ENCODE measurements around the gene RBAK.
"Not testable (repeated sequence)": the region's sequence is repeated elsewhere in the genome, so short reads cannot be mapped to it uniquely, and the experiment has no call there.

The RBAK gene

DNA sequence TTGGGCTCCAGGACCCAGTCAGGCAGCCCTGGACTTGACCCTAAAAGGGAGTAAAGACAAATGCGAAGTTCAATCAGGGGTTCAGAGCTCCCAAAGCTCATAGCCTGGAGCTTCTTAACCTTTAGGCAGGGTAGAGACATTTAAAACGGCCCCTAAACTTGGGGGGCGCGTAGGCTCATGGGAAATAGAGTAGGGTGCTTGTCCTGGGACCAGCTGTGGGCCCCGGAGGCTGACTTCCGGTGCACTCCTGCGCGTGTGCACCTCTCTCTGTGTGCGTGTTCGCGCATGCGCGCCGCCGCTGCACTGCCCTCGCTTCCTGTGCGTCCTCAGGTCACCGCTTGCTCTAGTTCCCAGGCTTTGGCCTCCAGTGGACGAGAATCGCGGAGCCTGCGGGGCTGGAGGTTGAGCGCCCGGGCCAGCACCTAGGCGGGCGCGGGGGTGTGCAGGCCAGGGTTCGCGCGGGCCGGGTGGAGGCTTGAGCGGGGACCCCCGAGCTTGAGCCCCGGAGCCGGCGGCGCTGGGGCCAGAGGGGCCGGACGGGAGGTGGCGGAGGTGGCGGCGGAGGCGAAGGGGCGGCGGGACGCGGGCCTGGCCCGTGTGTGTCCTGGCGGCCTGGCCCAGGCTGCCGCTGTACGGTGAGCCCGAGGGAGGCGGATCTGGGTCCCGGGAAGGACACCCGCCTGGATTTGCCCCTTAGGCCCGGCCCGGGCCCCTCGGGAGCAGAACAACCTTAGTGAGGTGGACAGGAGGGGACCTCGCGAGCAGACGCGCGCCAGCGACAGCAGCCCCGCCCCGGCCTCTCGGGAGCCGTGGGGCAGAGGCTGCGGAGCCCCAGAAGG lies at the start of gene RBAK:
RBAK (plus strand) TSS at position 303 of the 839 bp plus-strand sequence. CDS start 2,217 bp downstream, outside the sequence.
- DNase-seq = peak; percentile 94

DNA sequence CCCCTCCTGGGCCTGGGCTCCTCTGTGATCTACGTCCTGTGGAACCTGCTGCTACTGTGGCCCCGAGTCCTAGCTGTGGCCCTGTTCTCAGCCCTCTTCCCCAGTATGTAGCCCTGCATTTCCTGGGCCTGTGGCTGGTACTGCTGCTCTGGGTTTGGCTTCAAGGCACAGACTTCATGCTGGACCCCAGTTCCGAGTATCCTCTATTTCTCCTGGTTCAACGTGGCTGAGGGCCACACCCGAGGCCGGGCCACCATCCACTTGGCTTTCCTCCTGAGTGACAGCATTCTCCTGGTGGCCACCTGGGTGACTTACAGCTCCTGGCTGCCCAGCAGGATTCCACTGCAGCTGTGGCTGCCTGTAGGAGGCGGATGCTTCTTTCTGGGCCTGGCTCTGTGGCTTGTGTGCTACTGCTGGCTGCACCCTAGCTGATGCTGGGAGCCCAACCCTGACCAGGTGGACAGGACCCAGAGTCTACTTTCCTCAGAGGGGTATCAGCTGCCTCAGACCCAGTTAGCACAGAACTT lies 48.9 kb upstream of the RBAK start:
- no peak for DNase-seq

DNA sequence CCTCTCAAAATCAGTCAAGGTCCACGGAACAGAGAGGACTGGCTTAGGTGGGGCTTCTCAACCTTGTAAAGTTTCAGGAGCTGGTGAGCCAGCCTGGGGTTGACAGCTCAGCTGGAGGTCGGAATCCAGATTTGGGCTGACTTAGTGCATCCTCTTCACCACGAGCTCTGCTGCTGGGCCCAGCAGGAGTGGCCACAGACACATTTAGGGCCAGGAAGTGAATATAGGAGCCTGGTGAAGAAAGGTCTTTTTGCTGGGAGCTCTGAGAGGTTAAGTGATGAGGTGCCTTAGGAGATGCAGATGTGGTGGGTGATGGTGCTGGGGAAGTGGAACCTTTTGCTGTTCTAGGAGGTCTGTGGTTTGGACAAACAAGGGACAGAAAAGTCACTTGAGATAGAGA lies 47.4 kb upstream of the RBAK start:
- DNase-seq = no peak

DNA sequence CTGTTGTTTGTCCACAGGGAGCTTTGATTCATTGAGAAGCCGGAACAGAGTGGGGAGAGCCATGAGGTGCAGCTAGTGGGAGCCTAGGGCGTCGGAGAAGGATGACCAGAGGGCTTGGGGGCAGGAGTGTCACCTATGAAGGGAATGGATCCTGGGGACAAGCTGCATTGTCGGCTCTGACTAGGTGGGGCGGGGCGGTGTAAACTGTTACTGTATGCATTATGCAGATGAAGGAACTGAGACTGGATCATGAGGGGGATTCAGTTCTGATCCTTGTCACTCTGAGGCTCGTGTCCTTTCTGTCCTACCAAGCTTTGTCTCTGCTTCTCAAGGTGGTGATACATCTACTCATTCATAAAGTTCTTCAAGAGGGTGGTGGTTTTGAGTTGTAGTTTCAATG lies 46.8 kb upstream of the RBAK start:
- no peak for DNase-seq

DNA sequence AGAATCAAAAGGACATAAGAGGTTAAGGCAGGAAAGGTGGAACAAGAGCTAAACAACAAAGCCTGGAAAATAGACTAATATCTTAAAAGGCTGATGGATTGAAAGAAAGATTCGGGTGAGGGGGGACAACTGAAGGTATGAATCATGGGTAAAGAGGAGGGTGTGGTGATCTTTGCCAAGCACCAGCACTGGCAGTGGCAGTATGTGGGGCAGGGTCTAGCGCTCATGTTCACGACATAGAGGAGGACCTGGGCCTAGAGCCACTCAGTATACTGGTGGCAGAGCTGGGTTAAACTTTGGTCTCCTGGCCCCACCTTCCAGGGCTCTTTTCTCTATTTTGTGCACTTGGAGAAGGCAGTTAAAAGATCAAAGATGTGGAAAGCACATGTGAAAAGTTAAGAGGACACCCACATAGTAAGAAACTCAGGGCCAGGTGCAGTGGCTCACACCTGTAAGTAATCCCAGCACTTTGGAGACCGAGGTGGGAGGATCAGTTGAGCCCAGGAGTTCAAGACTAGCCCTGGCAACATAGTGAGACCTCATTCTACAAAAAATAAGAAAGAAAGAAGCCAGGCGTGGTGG lies 46.2 kb upstream of the RBAK start:
- DNase-seq = no peak

DNA sequence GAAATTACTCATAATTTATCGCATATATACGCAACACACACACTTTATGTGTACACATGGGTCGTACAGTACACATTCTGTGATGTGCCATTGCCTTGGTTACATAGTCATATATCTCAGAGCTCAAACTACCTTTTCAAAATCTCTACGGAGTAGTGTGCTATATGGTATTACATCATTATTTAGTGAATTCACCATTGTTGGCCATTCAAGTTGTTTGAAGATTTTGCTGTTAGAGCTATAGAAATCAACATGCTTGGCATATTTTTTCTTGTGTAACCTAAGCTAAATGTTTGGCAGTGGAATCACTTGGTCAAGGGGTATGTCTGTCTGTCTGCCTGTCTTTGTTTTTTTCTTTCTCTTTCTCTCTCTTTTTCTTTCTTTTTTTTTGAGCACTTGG lies 44.7 kb upstream of the RBAK start:
- no peak for DNase-seq

DNA sequence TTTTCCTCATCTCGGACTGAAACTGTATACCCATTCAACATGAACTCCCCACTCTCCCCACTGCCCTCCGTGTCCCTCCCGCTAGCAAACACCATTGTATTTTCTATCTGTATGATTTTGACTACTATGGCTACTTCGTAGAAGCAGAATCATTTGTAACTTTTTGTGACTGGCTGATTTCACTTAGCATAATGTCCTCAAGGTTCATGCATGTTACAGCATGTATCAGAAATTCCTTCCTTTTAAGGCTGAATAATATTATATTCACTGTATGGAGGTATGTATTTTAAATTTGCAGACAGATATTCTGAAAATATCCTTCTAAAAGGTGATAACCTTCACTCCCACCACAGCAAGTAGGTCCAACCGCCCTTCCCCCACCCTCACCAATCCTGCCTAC lies 43.7 kb upstream of the RBAK start:
- no peak for DNase-seq

DNA sequence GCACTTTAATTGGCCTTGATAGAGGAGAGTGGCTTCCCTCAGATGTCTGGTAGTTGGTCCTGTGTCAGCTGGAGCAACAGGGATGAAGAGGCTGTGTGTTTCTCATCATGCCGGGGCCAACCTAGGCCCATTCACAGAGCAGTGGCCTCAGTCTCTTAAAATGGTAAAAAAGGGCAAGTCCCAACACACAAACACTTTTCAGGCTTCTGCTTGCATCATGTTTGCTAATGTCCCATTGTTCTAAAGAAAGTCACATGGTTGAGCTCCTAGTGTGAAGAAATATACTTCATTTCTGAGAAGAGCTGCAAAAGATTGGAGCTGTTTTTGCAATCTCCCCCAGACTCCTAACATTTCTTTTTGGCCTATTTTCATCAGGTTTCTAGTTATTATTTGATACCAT lies 40.6 kb upstream of the RBAK start:
- no peak for DNase-seq

DNA sequence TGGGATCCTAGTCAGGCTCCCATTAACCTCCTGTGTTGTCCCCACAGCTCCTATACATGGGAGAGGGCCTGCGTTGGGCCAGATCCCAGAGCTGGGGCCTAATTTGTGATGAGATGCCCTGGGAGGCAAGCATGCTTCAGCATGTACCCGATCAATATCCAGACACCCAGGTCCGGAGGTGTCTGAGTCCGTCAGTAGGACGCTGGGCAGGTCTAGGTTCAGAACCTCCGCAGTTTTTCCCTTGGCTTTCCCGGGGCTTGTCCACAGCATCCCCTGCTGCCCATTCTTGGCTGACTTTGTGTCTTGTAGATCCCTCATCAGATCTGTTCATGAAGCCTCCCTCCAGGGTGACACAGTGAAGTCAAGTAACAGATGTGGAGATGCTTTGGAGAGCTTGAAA lies 32.7 kb upstream of the RBAK start:
- no peak for DNase-seq

DNA sequence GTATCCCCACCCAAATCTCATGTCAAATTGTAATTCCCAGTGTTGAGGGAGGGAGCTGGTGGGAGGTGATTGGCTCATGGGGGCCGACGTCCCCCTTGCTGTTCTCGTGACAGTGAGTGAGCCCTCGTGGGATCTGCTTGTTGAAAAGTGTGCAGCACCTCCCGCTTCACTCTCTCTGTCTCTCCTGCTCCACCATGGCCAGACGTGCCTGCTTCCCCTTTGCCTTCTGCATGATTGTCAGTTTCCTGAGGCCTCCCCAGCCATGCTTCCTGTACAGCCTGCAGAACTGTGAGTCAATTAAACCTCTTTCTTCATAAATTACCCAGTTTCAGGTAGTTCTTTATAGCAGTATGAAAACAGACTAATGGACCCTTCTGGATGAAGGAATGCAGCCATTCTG lies 29.7 kb upstream of the RBAK start:
- not testable (repeated sequence) for DNase-seq

DNA sequence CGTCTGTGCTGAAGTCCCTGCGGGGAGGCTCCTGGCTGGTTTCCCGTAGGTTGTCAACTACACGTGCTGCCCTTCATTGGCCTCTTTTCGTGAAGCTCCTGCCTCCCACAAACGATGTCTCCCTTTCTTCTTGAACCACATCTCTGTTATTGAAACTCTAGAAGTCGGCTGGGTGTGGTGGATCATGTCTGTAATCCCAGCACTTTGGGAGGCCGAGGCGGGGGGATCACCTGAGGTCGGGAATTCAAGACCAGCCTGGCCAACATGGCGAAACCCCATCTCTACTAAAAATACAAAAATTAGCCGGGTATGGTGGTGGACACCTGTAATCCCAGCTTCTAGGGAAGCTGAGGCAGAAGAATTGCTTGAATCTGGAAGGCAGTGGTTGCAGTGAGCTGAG lies 28.0 kb upstream of the RBAK start:
- DNase-seq = not testable (repeated sequence)

DNA sequence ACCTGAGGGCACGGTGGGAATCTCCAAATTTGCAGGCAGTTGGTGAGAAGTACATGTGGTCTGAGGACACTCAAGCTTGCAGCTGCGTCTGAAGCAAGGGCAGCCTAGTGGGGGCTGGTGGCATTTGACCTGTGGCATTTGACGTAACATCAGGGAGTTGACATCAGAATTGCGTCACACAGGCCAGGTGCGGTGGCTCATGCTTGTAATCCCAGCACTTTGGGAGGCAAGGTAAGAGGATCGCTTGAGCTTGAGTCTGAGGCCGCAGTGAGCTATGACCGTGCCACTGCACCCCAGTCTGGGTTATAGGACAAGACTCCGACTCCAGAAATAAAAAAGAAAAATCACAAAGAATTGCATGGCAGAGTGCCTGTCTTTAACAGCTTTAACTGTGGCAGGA lies 25.6 kb upstream of the RBAK start:
- no peak for DNase-seq

DNA sequence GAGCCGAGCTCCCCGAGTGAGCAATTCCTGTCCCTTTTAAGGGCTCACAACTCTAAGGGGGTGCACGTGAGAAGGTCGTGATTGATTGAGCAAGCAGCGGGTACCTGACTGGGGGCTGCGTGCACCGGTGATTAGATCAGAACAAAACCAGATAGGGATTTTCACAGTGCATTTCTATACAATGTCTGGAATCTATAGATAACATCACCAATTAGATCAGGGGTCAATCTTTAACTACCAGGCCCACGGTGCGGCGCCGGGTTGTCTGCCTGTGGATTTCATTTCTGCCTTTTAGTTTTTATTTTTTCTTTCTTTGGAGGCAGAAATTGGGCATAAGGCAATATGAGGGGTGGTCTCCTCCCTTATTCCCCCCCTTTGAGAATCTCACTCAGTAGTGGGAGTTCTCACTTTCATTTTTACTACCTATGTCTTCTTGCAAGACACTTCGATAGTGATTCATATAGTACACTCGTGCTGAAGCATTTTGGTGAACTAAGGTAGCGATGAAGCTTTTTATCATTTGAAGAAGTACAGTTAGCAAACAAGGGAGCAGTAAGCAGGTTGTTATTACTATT lies 24.6 kb upstream of the RBAK start:
- DNase-seq = not testable (repeated sequence)

DNA sequence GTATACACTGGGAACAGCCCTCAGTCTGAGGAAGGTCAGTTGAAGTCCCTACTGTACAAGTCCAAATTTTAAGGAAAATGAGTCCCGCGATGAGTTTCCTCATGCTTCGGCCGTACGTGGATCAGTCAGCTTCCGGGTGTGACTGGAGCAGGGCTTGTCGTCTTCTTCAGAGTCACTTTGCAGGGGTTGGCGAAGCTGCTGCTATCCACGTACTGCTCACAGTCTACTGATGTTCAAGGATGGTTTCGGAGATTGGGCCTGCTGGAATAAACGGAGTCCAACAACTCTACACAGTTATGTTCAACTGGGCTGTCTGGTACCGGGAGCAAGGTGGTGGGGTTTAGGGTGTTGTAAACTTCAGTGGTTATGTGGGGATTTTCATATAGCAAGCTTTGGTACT lies 22.0 kb upstream of the RBAK start:
- DNase-seq = not testable (repeated sequence)

DNA sequence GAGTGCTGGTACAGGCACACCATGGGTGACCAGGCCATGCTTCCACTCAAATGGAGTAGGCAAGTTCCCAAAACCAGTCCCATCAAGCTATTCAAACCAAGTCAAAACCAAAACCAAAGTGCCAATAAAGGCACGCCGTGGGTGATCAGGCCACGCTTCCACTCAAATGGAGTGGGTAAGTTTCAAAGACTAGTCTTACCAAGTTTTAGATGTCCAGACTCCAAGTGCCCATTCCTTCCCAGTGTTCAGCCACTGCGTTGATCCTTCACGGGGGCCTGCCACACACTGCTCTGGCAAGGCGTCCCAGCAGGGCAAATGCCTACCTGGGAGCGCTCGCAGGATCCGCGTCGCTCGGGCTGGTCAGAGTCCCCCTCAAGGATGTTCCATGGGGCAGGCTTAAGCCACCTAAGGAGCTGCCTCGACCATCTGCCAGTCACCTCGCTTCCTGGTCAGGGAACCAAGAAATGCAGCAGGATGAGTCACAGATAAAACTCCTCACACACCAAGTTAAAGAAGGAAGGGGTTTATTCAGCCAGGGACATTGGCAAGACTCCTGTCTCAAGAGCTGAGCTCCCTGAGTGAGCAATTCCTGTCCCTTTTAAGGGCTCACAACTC lies 17.8 kb upstream of the RBAK start:
- DNase-seq = peak; percentile 15

DNA sequence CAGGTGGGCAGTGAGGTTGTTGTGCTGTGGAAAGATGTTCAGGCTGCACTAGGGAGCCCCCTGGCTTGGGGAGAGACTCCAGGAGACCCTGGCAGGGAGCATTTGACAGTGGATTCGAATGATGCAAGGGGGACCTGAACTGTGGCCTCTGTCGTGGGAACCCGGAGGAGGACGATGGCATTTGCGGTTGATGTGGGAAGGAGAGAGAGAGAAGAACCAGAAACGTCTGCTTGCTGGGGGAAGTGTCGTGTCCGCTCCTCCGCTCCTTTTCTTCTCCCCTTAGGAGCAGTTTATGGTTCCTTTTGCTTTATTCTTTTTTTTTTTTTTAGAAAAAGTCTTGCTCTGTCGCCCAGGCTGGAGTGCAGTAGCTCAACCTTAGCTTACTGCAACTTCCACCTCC lies 12.5 kb upstream of the RBAK start:
- not testable (repeated sequence) for DNase-seq

DNA sequence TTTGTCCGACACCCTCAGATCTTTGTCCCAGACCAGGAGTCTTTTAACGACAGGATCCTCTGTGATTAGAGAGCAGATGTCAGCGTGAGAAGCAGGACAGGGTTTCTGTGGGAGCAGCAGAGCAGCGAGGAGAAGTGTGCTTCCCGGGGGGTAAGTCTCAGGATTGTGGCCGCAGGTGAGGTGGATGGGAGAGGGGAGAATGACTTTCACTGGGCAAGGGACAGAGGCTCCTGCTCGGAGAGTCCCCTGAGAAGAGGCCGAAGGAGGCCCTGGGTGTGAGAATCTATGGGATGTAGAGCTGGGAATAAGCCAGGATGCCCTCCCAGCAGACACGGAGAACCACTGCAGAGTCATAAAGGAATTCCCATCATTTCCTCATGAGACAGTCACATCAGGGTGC lies 10.4 kb upstream of the RBAK start:
- no peak for DNase-seq

DNA sequence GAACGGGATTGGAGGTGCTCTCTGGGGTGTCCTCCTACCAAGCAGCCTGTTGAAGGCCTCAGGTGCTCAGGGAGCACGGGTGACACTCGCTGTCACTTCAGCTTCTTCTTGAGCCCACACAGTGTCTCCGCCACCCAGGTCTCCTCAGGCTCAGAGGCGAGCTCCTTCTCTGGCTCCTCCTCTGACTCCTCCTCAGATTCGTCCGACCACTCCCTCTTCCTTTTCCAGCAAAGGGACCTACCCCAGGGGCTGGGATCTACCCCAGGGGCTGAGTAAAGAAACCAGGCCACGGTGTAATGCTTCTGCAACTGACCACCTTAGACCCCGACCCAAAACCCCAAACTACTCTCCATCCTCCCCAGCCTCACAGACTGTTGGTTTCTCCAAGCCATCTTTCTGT lies 9.2 kb upstream of the RBAK start:
- no peak for DNase-seq

DNA sequence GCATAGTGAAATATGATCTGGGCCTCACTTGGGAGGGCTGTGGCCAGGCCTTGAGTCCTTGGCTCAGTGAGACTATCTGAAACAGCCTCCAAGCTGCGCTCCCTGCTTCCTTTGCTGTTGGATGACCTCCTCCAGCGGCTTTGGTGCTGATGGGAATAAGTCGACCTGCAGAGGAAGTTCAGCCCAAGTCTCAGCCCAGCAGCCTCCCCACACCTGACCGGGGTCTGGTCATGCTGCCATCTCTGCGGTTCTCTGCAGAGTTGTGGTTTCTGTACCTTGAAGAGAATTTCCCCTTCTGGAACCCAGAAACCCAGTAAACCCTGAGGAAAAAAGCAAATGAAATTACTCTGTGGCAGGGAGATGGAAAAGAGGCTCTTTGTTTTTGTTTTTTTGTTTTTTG lies 4.6 kb upstream of the RBAK start:
- DNase-seq = no peak

DNA sequence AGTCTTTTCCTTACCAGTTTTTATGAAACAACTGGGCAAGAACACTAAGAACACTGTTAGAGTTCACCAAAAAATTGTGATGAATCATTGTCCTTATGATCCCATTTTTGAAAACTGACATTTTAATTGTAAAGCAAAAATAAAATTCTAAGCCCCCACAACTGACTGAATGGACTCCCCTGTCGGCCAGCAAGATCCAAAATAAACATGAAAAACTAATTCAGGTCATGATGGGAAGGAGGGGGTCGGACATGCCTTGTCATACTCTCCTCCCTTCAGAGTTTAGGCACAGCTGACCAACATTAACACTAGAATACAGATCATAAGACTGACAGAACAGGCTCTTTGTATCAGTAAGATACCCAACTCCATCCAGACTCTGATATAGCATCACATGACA lies 2.0 kb upstream of the RBAK start:
- DNase-seq = no peak

DNA sequence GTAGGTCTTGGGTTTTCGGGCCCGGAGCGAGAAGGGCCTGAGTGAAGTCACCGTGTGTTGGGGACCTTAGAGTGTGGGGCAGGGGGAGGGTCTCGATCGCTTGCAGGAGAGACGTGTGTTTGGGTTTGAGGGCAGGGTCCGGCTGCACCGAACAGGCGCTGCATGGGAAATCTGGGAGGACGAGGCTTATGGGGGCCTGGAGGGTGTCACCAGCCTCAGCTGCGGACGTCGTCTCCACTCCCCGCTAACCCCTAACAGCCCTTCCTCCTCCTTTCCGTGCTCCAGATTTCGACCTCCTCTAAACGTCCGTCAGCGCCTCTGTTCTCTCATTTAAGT lies 705 bp downstream of the RBAK start:
- not testable (repeated sequence) for DNase-seq

DNA sequence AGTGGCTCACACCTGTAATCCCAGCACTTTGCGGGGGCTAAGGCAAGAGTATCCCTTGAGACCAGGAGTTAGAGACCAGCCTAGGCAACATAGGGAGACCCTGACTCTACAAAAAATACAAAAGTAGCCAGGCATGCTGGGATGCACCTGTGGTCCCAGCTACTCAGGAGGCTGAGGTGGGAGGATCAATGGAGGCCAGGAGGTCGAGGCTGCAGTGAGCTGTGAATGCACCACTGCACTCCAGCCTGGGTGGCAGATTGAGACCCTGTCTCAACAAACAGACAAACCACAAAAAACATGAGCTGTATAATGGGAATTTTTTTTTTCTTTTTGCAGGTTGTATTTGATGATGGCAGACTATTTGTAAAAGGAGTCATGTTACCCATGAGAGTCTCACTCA lies 1.5 kb downstream of the RBAK start:
- not testable (repeated sequence) for DNase-seq

DNA sequence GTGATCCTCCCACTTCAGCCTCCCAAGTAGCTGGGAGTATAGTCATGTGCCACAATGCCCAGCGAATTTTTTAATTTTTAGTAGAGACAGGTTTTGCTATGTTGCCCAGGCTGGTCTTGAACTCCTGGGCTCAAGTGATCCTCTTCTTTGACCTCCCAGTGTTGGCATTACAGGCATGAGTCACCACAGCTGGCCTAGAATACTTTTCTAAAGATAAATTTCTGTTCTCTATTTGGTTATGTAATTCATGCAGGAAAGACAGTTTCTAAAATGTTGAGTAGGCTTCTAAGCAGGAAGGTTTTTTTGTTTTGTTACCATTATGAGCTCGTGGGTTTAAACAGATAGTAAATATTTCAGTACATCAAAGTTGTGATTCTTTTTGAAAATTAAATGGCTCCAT lies 5.0 kb downstream of the RBAK start:
- no peak for DNase-seq

DNA sequence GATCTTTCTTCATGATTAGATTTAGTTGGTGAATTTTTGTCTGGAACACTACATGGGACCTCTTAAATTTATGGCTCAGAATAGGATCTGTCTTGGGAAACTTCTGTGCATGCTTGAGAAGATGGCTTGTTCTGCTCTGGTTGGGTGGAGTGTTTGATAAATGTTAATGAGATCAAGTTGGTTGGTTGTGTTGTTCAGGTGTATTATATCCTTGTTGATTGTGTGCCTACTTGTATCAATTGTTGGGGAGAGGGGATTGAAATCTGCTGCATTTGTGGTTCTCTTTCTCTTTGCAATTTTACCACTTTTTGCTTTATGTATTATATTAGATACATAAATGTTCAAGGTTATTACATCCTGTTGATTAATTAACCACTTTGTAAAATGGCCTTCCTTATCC lies 6.1 kb downstream of the RBAK start:
- DNase-seq = not testable (repeated sequence)
